GM23338 (cell line): Measurements from ENCODE around the gene ARMC5.

Source experiments
- CREB1 ChIP-seq: fragments of 250-450 bp; sonication (Bioruptor Pico); IDR thresholded peaks from 2 replicates; pipeline ENCODE4 v1.5.0; 2020; ENCODE audit warnings: low read depth, mild to moderate bottlenecking, moderate library complexity
- EZH2 ChIP-seq: fragments of 200-600 bp; sonication (generic); IDR thresholded peaks from one replicate; pipeline ENCODE4 v1.8.0; 2017; ENCODE audit warnings: antibody characterized with exemption, mild to moderate bottlenecking, low read depth; ENCODE audit not compliant: unreplicated experiment
- POLR2AphosphoS5 ChIP-seq: IDR thresholded peaks from 2 replicates; pipeline ENCODE4 v1.6.1; 2016; ENCODE audit warnings: antibody characterized with exemption, low read depth
- TF ChIP-seq, protein P1 (sequence below), 2 experiments: fragments of 200-600 bp in 1 of 2; sonication (generic) in 1 of 2; conservative IDR thresholded peaks; 2 replicates each; pipeline versions ENCODE4 v1.5.1 to v1.6.1; 2016 to 2017; ENCODE audit warnings: antibody characterized with exemption in 2 of 2, low read depth in 2 of 2, mild to moderate bottlenecking in 2 of 2, moderate library complexity in 1 of 2

DNA sequence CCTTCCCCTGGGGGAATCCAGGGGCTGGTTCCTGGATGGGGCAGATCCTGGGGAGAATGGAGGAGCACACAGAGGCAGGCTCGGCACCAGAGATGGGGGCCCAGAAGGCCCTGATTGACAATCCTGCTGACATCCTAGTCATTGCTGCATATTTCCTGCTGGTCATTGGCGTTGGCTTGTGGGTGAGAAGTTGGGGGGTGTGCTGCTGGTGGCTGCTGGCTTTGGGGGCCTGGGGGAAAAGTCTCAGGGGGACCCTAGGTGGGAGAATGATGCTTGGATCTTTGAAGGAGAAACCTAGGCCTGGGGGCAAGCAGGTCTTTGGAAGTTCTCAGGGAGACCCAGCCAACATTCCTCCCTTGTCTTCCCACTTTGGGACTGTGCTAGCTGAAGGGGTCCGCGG lies 23.8 kb downstream of the ARMC5 start, which contains the start of gene SLC5A2:
- TF ChIP-seq, protein P1, sequence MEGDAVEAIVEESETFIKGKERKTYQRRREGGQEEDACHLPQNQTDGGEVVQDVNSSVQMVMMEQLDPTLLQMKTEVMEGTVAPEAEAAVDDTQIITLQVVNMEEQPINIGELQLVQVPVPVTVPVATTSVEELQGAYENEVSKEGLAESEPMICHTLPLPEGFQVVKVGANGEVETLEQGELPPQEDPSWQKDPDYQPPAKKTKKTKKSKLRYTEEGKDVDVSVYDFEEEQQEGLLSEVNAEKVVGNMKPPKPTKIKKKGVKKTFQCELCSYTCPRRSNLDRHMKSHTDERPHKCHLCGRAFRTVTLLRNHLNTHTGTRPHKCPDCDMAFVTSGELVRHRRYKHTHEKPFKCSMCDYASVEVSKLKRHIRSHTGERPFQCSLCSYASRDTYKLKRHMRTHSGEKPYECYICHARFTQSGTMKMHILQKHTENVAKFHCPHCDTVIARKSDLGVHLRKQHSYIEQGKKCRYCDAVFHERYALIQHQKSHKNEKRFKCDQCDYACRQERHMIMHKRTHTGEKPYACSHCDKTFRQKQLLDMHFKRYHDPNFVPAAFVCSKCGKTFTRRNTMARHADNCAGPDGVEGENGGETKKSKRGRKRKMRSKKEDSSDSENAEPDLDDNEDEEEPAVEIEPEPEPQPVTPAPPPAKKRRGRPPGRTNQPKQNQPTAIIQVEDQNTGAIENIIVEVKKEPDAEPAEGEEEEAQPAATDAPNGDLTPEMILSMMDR (conservative IDR thresholded peaks at IDR 0.05; ENCODE audit: low read depth in 2 of 2): no peak
- TF ChIP-seq EZH2: no peak
- no peak for TF ChIP-seq CREB1 (CRISPR knock-in tag)
- no peak for TF ChIP-seq POLR2AphosphoS5
